GM19372 (cell line): ENCODE data around the gene CNOT4.

Experiments used
- ATAC-seq: cut with Tn5 transposase; IDR thresholded peaks from one replicate; pipeline ENCODE4 v1.9.1; 2021; ENCODE audit warnings: mild to moderate bottlenecking, low read depth, moderate library complexity; ENCODE audit not compliant: unreplicated experiment

Gene CNOT4

DNA sequence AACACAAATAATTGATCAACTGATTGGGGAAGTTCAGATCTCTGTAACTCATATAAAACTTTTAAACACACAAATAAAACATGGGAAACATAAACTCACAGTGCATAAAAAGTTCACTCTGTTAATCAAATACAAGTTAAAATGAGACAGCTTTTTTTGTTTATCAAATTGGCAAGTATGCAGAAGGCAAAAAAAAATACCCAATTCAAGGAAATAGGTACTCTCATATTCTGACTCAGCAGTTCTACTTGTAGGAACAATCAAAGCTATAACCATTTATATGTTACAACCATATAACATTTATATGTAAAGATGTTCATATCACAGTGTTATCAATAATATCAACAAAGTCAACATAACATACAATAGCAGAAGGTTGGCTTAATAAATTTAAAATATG is 102.0 kb downstream of the CNOT4 start:
- no peak for ATAC-seq

DNA sequence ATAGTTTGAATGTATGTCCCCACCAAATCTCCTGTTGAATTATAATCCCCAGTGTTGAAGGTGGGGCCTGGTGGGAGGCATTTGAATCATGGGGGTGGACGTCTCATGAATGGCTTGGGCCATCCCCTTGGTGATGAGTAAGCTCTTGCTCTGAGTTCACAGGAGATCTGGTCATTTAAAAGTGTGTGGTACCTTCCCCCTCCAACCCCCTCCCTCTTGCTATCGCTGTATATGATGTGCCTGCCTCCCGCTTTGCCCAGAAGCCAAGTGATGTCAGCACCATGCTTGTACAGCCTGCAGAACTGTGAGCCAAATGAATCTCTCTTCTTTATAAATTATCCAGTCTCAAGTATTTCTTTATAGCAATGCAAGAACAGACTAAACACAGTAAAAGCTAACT is 103.0 kb downstream of the CNOT4 start:
- ATAC-seq: no peak

DNA sequence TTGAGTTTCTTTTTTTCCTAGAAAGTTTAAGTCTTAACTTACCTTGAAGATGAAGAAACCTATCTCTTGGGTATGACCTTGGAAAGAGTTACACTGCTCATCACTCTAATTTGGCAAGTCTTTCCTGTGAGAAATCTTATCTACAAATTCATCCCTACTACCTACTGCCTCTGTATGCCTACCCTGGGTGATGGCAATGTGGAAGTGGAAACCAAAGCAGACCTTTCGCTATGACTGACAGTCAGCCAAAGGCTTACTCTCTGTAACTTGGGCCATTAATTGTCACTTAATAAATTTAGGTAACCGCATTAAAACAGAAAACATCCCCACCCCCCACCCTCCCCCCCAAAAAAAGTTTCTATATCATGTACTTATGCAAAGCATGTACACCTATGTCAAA is 103.9 kb downstream of the CNOT4 start:
- no peak for ATAC-seq

DNA sequence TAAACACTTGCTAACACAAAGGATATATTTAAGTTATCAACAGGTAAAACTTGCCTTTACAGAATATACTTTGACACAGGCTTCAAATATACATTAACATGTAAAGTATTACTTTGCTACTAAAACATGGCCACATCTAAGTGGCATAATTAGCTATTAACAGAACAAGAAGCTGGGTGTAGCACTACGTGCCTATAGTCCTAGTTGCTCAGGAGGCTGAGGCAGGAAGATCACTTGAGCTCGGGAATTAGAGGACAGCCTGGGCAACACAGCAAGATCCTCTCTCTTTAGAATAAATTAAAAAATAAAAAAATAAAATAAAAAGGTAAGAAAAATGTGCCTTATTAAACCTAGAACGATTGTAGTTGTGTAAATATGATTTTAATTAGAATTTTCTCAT is 106.6 kb downstream of the CNOT4 start:
- ATAC-seq: no peak

DNA sequence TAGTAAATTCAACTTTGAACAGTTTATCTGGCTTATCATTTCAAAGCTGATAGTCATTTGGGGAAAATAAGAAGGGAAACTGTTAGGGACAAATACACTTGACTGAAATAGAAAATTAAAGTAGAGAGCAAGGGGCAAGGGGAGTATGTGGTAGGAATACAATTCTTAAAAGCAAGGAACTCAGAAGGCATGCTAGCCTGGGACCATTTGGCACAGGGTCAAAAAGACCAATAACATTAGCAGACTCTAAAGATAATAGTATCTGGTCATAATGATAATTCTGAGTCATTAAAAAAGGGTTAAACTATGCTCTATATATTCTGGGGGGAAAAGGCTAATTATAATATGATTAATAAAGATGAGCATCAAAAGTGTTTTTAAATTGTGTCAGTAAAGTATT is 112.2 kb downstream of the CNOT4 start:
- no peak for ATAC-seq

DNA sequence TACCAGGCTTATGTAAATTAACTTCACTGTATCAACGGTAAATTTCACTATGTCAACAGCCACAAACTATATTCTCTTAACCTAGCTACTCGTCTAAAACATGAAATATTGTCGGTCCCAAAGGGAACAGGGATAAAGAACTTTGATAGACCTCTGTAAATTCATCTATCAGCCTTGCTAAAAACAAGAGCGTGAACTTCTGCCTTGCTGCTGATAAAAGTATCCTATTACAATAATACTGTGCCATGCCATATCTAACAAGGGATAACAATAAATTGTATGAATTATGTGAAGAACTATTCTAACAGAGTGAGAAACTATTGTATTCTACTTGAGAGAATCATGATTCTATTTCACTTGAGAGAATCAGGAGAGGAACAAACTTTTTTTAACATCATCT is 117.2 kb downstream of the CNOT4 start:
- ATAC-seq: no peak

DNA sequence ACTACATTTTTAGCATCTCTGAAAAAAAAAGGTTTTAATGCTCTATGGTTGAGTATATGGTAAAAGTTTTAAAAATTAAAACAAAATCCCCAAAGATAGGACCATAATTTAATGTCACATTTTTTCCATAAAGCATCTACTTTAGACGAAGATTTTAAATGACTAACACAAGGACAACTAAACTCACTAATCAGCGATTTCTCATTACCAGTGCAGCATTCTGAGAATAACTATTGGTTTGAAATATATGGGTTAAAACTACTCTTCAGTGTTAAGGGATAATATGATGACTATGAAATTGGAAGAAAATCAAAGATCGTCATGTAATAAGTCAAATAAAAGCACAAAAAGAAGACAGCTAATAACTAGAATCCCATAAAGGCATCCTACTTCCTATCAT is 118.4 kb downstream of the CNOT4 start:
- ATAC-seq: no peak

DNA sequence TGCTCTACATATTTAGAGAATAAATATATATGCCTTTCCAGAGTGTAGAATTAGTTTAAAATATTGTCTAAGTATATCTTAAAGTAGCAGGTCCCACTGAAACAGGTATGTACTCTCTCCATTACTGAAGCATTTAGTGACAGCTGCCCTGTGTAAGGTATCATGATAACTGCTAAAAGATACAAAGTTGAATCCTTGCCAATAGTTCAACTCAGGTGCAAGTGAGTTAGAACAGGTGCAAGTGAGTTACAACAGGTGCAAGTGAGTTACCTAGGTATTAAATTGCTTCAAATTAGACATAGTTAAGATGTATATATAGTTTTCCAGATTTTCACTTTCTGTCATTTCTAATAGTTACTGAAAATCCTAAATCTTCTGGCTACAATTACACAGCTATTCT is 119.1 kb downstream of the CNOT4 start:
- ATAC-seq: no peak

DNA sequence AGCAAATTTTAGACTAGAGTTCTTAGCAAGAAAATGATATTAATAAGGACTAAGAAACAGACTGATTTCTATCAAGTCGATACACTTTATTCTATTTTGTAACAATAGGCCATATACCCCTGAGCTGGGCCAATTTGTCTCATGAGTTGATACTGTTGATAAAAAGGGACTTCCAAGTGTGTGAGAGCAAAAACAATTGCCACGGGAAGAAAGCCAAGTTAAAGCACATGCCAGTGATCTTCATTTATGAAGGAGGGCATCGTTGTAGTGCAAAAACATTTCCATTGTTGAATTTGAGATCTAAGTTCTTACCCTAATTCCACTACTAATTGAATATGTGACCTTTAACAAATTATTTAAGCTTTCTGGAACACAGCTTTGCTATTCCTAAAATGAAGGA is 119.9 kb downstream of the CNOT4 start:
- no peak for ATAC-seq

DNA sequence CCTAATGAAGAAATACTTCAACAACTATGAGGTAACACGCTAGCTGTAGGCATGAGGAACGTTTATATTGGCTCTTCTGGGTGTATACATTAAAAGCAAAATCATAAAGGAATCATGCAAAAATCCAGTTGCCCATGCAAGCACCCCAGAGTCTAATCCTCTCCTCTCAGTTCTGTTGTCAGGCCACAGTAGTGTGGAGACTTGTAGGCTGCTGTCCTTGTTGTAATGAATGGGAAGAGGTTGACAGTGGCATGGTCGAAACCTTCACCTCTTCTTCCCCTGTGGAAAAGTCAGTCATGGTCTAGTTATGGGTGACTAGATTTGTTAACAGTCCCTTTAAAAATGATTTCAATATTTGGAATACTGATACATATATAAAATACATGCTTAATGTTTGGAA is 121.3 kb downstream of the CNOT4 start:
- no peak for ATAC-seq

DNA sequence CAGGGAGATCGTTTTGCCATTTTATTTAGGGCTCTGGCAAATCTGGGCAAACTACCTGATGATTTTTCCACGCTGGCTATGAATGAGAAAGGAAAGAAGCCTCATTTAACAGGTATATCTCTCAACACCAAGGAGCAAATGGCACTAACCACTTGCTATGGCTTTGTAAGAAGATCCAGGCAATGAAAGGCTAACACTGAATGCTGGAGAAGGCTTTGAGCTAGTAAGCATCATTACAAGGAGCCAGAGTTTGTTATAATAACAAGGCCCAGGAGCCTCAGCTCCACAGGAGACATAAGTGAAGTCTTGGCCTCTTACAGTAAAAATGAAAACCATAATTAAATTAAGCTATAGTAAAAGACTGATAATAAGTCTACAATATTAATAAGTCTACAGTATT is 123.1 kb downstream of the CNOT4 start:
- ATAC-seq: no peak

DNA sequence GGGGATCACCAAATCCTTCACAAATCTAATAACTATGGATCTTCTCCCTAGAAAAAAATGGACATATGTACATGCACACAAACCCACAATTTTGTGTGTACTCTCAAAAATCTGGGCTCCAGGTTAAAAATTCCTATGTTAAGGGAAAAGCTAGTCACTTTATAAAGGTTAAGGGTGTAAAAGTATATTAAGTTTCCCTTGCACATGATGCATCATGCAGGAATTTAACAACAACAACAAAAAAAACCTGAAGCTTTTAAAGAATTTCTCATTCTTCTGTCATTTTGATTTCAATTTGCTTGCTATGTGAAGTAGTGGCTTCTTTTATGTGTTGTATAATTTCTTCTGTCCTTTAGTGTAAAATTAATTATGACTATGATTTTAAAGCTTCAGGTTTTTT is 123.7 kb downstream of the CNOT4 start:
- no peak for ATAC-seq

DNA sequence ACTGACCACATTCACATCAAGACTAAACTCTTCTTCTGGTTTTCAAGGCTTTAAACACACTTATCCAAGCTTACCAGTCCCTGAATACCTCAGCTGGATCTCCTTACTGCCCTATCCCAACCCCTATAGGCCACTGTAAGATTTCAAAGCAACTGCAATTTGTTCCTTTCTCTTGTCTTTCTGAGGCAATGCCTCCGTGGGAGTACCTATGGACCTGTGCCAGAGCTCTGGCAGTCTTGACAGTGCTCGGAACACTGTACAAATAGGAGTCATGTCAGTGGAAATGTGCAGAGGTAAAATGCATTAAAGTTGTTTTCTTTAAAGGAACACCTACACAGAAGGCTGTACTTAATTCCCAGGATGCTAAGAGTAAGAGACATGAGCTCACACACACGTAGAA is 124.7 kb downstream of the CNOT4 start:
- no peak for ATAC-seq

DNA sequence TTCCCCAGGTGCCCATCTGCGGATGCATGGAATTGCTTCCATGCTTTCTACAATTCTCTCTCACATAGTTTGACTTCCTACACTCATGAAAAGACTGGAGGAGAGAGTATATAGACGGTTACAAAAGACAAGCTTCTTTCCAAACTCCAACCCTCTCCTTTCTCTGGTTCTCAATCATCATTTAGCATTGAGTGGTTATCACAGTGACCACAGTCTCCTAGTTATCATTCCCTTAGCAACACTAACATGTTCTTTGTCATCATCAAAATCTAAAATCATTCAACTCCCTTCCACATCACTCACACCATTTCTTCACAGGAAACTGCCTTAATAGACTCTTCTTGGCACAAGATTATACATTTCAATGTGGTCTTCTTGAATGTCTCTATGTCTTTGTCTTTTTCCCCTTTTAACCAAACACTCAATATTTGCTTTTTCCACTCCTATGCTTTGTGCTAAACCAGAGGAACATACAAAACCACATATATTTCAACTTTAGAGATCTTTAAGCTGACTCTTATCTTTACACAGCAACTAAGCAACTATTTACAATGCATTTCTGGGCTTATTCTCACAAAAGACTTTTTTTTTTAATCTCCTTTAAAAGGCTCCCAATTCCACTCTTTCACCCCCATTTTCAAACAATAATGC is 126.3 kb downstream of the CNOT4 start:
- no peak for ATAC-seq

DNA sequence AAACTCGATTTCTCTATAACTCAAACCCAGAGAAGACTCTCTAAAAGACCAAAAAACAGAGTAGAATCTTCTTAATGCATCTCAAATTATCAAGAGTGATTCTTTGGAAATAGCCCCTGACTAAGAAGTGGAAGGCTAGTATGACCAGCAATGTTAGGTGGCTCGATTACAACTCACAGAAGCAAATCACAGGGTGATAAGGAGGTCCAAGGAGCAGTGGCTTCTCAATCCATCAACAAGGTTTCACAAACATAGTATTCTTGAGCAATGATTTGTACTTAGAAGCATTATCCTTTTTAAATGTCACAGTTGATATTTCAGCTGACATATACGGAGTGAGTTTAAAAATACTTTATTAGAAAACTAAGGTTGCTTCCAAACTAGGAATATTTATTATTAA is 127.7 kb downstream of the CNOT4 start:
- no peak for ATAC-seq

DNA sequence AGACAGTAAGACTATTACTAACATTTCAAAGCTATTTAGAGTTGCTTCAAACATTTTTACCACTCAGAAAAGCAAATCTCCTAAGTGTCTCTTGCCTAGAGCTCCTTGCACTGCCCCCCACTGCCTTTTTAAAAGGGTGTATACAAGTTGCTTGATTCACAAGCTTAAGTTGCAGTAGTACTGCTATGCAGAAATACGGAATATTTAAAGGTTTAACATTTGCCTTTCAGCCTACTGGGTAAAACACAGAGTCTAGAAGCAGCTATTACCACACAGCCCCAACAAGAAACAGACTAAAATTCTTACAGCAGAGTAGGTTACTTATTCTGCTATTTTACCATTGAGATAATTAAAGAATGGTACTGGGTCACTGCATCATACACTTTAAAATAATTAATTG is 128.5 kb downstream of the CNOT4 start:
- ATAC-seq: no peak

DNA sequence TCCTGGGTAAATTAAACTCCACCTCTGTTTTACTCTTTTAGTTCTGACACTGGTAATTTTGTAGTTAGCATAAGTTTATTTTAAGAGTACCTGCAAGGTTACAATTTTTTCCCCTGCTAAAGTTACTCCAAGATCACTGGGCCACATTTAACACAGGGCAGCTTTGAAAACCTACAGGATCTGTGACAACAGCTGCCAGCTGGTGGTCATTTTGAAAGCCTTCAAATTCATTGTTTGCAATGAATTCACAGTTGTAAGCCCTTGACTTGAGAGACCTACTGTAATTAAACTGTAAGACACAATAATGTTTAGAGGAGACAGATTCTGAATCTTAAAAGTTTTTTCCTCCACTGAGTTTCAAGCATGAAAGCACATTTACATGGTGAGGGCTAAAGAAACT is 129.6 kb downstream of the CNOT4 start:
- ATAC-seq: no peak

DNA sequence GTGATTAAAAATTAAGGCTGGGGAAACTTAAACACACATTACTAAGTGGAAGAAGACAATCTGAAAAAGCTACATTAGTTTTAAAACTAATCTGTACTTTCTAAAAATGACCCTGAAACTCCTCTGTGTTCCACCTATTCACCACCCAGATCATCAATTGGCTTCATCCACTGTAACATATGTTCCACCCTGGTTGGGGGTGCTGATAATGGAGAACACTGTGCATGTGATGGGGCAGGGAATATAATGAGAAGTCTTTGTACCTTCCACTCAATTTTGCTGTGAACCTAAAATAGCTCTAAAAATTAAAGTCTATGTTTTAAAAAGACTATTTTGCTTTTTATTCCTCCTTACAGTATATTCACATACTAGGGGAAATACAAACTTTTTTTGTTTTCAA is 132.7 kb downstream of the CNOT4 start:
- ATAC-seq: no peak

DNA sequence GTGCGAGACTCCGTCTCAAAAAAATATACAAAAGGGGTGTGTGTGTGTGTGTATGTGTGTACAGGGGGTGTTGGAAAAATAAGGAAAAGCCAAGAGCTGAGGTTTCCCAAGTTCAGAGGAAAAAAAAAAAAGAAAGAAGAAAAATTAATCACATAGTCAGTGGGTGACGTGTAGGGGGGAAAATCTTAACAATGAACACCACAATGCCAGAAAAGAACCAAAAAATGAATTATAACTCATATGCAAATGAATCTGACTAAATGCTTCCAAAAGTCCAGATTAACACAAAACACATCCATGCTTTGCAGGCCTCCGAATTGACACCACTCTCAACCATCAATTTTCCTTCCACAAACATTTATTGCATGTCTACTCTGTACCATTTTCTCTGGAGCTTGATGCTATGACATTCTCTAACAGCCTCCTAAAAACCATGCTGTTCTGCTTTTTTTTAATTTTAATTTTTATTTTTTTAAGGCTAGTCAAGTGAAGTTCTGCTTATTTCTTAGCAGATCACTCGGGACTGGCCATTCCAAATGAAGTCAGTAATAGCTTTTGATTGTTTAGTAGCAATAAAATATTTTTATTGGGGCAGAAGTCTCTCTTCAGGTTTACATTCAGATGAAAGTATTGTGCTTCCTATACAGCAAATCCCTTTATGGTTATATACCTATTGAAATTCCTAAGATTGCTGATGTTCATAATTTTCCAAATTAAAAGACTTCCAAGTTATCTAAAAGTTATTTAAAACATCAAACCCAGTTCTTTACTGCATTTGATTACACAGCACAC is 133.8 kb downstream of the CNOT4 start:
- ATAC-seq: no peak

DNA sequence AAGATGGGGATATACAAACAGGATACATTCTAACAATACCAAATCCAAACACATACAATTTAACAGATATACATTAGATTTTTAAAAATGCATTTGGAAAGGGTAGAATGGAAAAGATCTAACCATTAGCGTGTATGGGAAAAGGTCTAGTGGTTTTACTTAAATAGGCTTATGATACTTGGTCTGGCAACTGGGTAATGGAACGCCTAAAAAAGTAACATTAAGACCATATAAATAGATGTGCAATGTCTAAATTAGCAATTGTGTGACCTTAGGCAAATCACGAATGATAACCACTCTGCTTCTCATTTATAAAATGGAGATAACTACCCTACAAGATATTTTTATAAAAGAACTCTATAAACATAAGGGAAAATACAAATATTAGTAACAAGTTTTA is 135.2 kb downstream of the CNOT4 start:
- no peak for ATAC-seq

DNA sequence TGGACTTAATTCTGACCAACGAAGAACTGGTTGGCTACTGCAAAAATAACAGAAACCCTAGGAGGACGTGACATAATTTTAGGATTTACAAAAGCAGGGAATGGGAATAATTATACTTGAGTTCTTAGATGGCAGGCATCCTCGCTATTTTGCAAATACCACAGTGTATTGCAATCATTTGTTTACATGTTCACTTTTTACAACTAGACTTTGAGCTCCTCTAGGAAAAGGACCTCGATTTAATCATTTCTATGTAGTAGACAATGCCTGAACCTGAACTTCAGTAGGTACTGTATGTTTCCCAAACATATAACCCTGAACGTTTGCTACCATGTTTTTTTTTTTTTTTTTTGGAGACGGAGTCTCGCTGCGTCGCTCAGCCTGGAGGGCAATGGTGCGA is 137.7 kb downstream of the CNOT4 start:
- no peak for ATAC-seq

DNA sequence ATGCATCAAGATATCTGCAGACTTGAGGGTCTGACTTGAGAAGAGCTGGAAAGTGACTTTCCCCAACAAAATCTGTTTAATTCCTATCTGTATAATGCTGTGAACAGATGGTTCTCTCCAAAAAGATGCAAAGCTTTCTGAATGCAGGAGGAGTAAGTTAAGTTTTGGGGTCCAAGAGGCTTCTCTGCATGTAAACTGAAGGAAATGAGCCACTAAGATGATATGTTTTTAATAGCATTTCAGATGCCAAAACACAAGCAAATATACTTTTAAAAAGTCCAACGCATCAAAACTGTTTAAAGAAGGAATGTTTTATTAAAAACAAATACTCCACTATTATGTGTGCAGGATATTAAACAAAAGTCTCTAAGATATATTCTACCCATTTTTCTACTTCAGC is 139.2 kb downstream of the CNOT4 start:
- no peak for ATAC-seq
